Smooth muscle cell of the brain vasculature (primary cell): Measurements from ENCODE around the gene ARFGAP2.

Experiments used
- DNase-seq: peaks from one replicate; pipeline ENCODE4 v3.0.0-alpha.2; 2012; ENCODE audit warnings: low read depth, low spot score

The ARFGAP2 gene

GRCh38 chr11:47171061-47171838, 5.4 kb downstream of the ARFGAP2 start:
- DNase-seq, result no peak

GRCh38 chr11:47166368-47166767, 10.3 kb downstream of the ARFGAP2 start:
- no peak for DNase-seq

- DNase-seq, result no peak
Measured at GRCh38 chr11:47165253-47165840, 11.3 kb downstream of the ARFGAP2 start.

GRCh38 chr11:47164321-47164720, 12.4 kb downstream of the ARFGAP2 start:
- no peak for DNase-seq

GRCh38 chr11:47163898-47164297, 12.8 kb downstream of the ARFGAP2 start:
- DNase-seq, result no peak

- DNase-seq, result no peak
Measured at GRCh38 chr11:47163193-47163592, 13.5 kb downstream of the ARFGAP2 start.

- DNase-seq, result no peak
Measured at GRCh38 chr11:47162426-47162825, 14.3 kb downstream of the ARFGAP2 start.

- DNase-seq, result no peak
Measured at GRCh38 chr11:47161890-47162289, 14.8 kb downstream of the ARFGAP2 start.

- no peak for DNase-seq
Measured at GRCh38 chr11:47161134-47161854, 15.4 kb downstream of the ARFGAP2 start.

- no peak for DNase-seq
Measured at GRCh38 chr11:47160753-47161133, 15.9 kb downstream of the ARFGAP2 start.

- DNase-seq, result no peak
Measured at GRCh38 chr11:47158242-47158641, 18.4 kb downstream of the ARFGAP2 start.

- no peak for DNase-seq
Measured at GRCh38 chr11:47157805-47158204, 18.9 kb downstream of the ARFGAP2 start.

- no peak for DNase-seq
Measured at GRCh38 chr11:47156951-47157350, 19.7 kb downstream of the ARFGAP2 start.

- no peak for DNase-seq
Measured at GRCh38 chr11:47156333-47156732, 20.3 kb downstream of the ARFGAP2 start.

GRCh38 chr11:47155879-47156278, 20.8 kb downstream of the ARFGAP2 start:
- DNase-seq, result no peak

GRCh38 chr11:47154616-47155570, 21.8 kb downstream of the ARFGAP2 start:
- DNase-seq, result no peak

- peak; percentile 89 for DNase-seq
Measured at GRCh38 chr11:47152953-47153950, 23.4 kb downstream of the ARFGAP2 start.

- DNase-seq, result no peak
Measured at GRCh38 chr11:47152126-47152952, 24.3 kb downstream of the ARFGAP2 start.

GRCh38 chr11:47149782-47150181, 26.9 kb downstream of the ARFGAP2 start:
- no peak for DNase-seq
